Measurements from ENCODE around the gene KIAA0319L. TPM values are rescaled to one million over a fixed set of nuclear protein-coding genes. Genes with fewer than 3 reads are reported as not detected.
A peak's percentile ranks its signal among the peaks of the same experiment; 100 is the strongest.

Gene KIAA0319L
- total RNA-seq: 60.5 and 76.7 TPM in 2 replicates

- Histone ChIP-seq H3K4me3 (ENCODE audit: low read depth, low read length) (peak within 1 kb of the TSS; percentile 80), H3K36me3 (ENCODE audit: control insufficient read depth, insufficient read depth, low read length) (no peaks in the 10 kb centered on the region), H3K27me3 (ENCODE audit: control insufficient read depth, insufficient read depth, low read length) (no peaks in the 10 kb centered on the region)
- no peak for DNase-seq (ENCODE audit: low read depth)
- no peak for TF ChIP-seq CTCF (IDR thresholded peaks at IDR 0.05; ENCODE audit: insufficient read depth, low read length, poor library complexity, severe bottlenecking)
Measured at GRCh38 chr1:35557118-35557610, at the start of gene KIAA0319L. Gene KIAA0319L (minus strand): TSS chr1:35557403. CDS start chr1:35554491, 2,912 bp downstream.

GRCh38 chr1:35605867-35606182 lies 48.6 kb upstream of the KIAA0319L start:
- H3K27me3 ChIP-seq (ENCODE audit: control insufficient read depth, insufficient read depth, low read length): no peaks in the 10 kb centered on the region
- H3K36me3 ChIP-seq (ENCODE audit: control insufficient read depth, insufficient read depth, low read length): no peaks in the 10 kb centered on the region
- no peak for TF ChIP-seq CTCF (IDR thresholded peaks at IDR 0.05; ENCODE audit: insufficient read depth, low read length, poor library complexity, severe bottlenecking)
- H3K4me3 ChIP-seq (ENCODE audit: low read depth, low read length): no peak overlapping the region
- DNase-seq (ENCODE audit: low read depth): no peak

- H3K4me3 ChIP-seq (ENCODE audit: low read depth, low read length): no peak overlapping the region
- H3K36me3 ChIP-seq (ENCODE audit: control insufficient read depth, insufficient read depth, low read length): no peaks in the 10 kb centered on the region
- no peak for DNase-seq (ENCODE audit: low read depth)
- TF ChIP-seq CTCF (IDR thresholded peaks at IDR 0.05; ENCODE audit: insufficient read depth, low read length, poor library complexity, severe bottlenecking): no peak
- no peaks in the 10 kb centered on the region for H3K27me3 ChIP-seq (ENCODE audit: control insufficient read depth, insufficient read depth, low read length)
Measured at GRCh38 chr1:35605071-35605866, 48.1 kb upstream of the KIAA0319L start.

- no peak overlapping the region for H3K4me3 ChIP-seq (ENCODE audit: low read depth, low read length)
- no peaks in the 10 kb centered on the region for H3K36me3 ChIP-seq (ENCODE audit: control insufficient read depth, insufficient read depth, low read length)
- TF ChIP-seq CTCF (IDR thresholded peaks at IDR 0.05; ENCODE audit: insufficient read depth, low read length, poor library complexity, severe bottlenecking): no peak
- no peaks in the 10 kb centered on the region for H3K27me3 ChIP-seq (ENCODE audit: control insufficient read depth, insufficient read depth, low read length)
- no peak for DNase-seq (ENCODE audit: low read depth)
Measured at GRCh38 chr1:35603941-35604340, 46.7 kb upstream of the KIAA0319L start.

- DNase-seq (ENCODE audit: low read depth): no peak
- Histone ChIP-seq H3K36me3 (ENCODE audit: control insufficient read depth, insufficient read depth, low read length) (no peaks in the 10 kb centered on the region), H3K27me3 (ENCODE audit: control insufficient read depth, insufficient read depth, low read length) (no peaks in the 10 kb centered on the region), H3K4me3 (ENCODE audit: low read depth, low read length) (no peak overlapping the region)
- TF ChIP-seq CTCF (IDR thresholded peaks at IDR 0.05; ENCODE audit: insufficient read depth, low read length, poor library complexity, severe bottlenecking): no peak
Measured at GRCh38 chr1:35603468-35603867, 46.3 kb upstream of the KIAA0319L start.

- Histone ChIP-seq H3K4me3 (ENCODE audit: low read depth, low read length) (no peak overlapping the region), H3K27me3 (ENCODE audit: control insufficient read depth, insufficient read depth, low read length) (no peaks in the 10 kb centered on the region), H3K36me3 (ENCODE audit: control insufficient read depth, insufficient read depth, low read length) (peaks cover 1% of the 10 kb centered on the region)
- DNase-seq (ENCODE audit: low read depth): no peak
- no peak for TF ChIP-seq CTCF (IDR thresholded peaks at IDR 0.05; ENCODE audit: insufficient read depth, low read length, poor library complexity, severe bottlenecking)
Measured at GRCh38 chr1:35600593-35600992, 43.4 kb upstream of the KIAA0319L start.
